Suppressor macrophage treated with lipopolysaccharide for 1 hour (primary cell): ENCODE data around the gene ZNF469.
"Not testable (repeated sequence)": the region's sequence is repeated elsewhere in the genome, so short reads cannot be mapped to it uniquely, and the experiment has no call there.

ENCODE experiments used
- DNase-seq, 3 donors: peaks; one replicate each; pipeline ENCODE4 v3.0.0-alpha.2; 2020 to 2022

The ZNF469 gene

DNA sequence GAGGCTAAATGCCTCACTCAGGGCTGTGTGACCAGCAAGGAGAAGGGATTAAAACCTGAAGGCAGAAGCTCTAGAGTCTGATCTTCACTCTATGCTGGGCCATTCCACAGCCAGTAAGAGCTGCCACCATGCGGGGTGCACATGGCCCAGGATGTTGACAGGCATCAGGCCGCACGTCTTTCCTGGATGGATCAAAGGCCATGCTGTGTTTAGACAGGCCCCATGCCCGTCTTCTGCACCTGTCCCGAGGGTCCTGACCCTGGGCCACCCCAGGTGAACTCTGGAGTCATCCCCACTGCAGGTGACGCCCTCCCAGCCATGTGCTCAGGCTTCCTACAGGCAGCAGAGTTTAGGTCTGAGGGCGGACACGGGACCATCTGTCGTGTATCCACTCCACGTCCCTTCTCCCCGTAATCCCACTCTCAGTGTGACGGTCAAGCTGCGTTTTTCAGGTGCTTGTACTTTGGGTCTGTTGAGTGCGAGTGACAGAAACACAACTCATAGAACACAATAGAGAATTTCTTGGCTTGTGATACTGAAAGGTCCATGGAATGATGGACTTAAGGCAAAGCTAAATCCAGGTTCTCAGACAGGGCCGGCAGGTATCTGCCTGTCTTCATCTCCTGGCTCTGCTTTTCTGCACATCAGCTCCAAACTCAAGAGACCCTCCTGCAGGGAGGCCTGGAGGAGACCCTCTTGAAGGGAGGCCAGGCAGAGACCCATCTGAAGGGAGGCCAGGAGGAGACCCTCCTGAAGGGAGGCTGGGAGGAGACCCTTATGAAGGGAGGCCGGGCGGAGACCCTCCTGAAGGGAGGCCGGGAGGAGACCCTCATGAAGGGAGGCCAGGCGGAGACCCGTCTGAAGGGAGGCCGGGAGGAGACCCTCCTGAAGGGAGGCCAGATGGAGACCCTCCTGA, 13.2 kb downstream of the ZNF469 start:
- no peak for DNase-seq

DNA sequence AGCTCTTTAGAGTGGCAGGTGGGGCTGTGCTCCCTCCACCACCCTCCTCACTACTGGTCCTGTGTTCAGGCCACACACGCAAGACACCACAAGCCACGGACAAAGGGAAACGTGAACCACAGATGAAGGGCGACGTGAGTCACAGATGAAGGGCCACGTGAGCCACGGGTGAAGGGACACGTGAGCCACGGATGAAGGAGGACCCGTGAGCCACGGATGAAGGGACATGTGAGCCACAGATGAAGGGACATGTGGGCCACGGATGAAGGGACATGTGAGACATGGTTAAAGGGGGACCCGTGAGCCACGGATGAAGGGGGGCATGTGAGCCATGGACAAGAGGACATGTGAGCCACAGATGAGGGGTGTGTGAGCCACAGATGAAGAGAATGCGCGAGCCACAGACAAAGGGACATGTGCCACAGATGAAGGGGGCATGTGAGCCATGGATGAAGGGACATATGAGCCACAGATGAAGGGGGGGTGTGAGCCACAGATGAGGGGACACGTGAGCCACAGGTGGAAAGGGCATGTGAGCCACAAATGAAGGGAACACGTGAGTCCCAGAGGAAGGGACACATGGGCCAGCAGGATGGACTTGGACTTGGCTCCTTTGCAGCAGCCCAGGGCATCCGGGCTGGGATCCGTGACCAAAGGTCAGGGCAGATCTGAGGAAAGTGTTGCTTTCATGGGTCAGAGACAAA, 15.6 kb downstream of the ZNF469 start:
- DNase-seq, result no peak

DNA sequence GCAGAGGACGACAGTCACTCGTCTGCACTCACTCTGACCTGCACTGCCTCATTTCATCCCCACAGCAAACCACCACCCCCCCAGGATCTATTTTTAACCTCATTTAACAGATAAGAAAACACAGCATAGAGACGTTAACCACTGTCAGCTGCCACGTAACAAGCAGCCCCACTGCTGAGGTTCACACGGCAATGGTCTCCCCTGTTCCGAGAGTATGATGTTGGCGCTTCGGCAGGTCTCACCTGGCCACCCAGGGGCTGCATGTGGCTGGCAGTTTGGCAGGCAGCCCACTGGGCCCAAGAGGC, 16.1 kb downstream of the ZNF469 start:
- DNase-seq, result no peak

DNA sequence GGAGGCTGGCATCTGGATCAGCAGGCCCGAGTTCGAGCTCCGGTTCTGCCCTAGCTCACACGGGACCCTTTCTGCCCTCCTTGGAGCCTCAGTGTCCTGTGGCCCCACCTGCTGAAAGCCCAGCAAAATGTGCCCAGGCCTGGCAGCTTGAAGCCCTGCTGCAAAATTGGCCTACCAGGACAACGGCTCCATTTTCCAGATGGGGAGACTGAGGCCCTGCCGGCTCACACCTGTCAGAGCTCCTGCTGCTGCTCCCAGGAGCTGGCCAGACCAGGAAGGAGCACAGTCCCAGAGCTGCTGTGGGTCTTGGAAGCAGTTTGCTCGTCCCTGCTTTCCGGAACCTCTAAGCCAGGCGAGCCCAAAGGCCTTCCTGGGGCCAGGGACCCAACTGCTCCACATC, 17.4 kb downstream of the ZNF469 start:
- no peak for DNase-seq

DNA sequence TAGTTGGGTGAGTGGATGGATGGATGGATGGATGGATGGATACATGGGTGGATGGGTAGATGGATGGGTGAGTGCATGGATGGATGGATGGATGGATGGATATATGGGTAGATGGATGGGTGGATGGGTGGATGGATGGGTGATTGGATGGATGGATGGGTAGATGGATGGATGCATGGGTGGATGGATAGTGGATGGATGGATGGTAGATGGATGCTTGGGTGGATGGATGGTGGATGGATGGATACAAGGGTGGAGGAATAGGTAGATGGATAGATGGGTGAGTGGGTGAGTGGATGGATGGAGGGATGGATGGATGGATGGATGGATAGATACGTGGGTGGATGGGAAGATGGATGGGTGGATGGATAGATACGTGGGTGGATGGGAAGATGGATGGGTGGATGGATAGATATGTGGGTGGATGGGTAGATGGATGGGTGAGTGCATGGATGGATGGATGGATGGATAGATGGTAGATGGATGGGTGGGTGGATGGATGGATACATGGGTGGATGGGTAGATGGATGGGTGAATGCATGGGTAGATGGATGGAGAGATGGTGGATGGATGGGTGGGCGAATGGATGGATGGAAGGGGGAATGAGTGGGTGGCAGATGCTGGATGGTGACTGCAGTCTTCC, 19.0 kb downstream of the ZNF469 start:
- no peak for DNase-seq

DNA sequence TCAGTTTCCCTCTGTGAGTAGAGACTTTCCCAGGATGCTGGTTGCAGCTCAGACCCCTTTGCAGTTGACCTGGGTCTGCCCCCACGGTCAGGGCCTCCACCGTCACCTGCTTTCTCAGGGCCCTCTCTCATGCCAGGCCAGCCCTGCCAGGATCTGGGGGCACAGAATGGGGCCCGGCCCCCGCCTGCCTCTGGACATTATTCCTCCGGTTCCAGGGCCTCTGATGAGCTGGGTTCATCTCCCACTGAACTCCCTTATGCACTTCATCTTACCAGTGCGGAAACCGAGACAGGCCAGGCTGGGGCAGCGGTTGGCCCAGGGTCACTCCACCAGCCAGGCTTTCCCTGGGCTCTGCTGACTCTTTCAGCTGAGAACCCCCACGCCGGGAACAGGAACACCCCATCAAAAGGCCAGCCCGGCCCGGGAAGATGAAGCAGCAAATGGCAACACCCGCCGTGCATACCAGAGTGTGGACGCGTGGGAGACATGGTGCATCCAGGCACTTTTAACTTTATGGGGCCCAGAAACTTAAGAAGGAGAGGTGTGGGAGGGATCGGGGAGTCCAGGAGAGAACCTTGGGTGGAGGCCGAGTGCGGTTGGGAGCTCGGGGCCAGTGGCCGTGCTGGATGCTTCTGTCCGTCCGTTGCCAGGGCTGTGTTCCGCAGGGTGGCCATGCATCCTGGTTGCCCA, 19.9 kb downstream of the ZNF469 start:
- DNase-seq, result no peak

DNA sequence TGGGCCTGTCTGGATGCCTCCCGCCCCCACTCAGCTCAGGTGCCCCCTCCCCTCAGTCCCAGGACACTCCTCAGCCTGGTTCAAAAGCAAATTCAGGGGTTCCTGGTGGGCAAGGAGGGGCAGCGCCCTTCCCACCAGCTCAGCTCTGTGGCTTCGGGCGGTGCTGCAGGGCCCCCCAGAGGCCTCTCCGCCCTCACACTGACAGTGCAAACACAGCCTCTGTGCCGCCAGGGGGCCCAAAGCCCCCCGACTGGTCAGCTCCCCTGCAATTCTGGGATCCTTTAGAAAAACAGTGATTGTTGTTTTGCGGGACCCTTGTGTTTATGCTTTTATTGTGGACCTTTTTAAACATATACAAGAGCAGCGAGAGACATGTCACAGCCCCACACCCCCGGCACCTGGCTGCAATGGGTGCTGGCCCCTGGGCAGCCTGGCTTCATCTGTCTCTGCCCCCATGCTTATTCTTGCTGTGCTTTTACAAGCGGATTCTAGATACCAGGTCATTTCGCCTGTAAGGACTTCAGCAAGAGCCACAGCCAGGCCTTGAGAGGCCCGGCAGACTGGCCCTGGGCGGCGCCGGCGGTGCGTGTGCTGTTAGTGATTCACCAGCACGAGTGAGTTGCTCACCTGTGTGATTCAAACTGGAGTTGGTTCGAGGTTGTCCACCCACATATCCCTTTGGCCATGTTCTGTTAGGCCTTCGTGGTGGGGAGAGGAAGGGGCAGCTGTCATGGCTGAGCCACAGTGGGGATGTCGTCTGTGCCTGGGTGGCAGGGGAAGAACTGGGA, 21.2 kb downstream of the ZNF469 start:
- no peak for DNase-seq

DNA sequence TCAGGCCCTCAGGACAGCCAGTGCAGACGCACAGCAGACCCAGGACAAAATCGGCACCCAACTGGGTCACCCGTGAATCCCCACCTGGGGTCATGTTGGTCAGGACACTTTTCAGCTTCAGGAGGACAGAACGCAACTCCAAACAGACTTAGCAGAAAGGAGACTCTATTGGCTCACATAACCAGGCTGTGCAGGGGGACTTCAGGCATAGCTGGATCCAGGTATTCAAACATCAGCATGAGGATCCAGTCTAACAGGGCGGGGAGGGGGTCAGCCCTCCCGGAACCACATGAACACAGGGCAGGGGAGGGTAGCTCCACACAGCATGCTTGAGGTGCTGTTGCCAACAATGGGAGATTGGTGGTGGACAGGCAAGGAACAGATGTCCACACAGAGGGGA, 22.0 kb downstream of the ZNF469 start:
- DNase-seq, result no peak

DNA sequence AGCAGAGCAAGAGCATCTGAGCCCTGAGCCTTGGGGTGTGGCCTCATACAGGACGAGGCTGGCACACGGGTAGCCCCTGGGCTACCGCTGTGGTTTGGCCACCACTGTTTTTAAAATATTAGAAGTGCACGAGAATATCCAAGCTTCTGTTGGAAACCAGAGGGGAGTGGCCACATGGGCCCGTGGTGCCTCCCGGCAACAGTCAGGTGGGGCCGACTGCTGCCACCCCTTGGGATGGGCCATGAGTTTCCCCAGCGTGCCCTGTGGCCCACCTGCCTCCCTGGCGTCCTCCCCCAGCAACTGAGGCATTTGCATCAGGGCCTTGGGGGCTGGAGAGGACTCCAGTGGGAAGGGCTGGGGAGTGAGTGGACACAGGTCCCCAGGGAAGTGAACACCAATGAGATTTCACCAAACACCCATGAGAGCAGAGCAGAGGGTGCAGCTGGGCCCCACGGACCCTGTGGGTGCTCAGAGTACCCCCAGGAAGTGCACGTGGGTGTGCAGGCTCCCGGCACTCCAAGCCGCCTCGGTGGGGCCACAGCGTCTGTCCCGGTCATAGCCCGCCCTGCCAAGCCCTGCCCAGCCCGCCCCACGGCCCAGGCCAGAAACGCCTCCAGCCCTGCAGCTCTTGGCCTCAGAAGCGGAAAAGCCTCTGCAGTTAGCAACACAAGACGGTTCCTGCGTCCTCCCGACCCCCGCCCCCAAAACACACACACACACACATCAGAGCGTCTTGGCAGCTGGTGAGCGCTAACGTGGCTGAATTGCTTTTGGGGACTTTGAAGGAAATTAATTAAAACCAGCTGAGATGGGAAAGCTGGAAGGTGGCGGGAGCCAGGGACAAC, 22.7 kb downstream of the ZNF469 start:
- DNase-seq, result no peak

DNA sequence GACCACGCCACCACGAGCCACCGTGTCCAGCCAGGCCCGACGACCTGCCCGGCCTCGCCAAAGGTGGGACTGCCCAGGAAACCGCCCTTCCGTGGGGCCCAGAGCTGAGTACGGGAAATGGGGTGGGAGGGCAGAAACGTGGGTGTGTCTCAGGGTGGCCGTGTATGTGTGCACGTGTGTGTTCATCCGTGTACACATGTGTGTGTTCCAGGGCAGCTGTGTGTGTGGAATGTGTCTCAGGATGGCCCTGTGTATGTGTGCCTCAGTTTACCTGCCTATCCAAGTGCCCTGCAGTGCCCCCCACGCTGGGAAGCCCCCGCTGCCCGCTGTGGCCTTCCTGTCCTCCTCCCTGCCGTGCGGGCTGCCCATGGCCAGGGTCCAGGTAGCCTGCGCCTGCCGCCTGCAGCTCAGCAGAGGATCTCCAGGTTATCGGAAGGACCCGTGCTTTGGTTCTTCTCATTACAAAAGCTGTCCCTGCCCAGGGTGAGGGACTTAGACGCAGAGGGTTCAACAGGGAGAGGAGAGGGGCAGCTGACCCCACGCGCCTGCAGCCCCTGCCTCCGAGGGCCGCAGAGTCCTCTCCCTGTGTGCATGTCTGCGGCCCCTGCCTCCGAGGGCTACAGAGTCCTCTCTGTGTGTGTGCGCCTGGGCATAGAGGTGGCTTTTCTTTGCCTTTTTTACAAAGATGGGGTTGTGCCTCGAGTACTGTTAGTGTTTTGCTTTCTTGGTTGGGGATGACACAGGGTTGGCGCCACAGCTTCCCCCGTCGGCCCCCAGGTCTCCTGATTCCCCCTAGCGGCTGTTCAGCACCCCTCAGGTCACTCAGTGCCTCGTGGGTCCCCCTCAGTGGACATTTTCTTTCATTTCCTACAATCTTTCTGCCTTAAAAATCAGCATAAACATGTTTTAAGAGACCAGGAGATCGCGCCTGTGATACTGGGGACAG, 23.6 kb downstream of the ZNF469 start:
- DNase-seq, result no peak

DNA sequence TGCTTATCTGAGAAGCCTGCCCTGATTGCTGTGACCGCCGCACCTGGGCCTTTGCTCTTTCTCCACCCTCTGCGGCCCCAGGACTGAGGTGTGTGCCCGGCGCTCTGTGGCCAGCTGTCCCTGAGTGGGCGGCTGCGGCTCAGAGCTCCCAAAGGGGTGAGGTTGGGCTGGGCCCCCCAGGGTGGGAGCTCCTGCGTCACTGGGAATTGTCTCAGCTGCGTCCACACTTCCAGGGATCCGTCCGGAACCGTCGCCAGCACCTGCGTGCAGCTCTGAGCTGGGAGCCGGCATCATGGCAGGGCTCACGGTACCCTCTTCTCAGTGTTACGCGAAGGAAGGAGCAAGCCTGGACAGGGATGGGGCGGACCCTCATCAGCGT, 24.3 kb downstream of the ZNF469 start:
- no peak for DNase-seq

DNA sequence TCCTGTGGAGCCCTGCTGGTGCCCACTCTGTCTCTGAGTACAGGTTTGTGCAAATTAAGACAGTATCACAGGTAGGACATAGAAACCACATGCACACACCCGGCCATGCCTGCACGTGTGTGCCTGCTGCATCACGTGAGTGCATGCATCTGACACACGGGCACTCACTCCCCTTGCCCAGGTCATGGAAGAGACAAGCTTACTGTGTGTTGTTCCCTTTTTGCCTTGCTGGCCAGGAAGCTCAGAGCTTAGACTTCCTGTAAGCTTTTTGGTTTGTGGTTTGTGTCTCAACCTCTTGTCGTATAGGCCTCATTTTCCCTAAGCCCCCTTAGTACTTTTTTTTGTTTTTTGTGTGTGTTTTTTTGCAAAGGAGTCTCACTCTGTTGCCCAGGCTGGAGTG, 25.0 kb downstream of the ZNF469 start:
- DNase-seq, result peak; percentile 34 to 43 (median 35)

DNA sequence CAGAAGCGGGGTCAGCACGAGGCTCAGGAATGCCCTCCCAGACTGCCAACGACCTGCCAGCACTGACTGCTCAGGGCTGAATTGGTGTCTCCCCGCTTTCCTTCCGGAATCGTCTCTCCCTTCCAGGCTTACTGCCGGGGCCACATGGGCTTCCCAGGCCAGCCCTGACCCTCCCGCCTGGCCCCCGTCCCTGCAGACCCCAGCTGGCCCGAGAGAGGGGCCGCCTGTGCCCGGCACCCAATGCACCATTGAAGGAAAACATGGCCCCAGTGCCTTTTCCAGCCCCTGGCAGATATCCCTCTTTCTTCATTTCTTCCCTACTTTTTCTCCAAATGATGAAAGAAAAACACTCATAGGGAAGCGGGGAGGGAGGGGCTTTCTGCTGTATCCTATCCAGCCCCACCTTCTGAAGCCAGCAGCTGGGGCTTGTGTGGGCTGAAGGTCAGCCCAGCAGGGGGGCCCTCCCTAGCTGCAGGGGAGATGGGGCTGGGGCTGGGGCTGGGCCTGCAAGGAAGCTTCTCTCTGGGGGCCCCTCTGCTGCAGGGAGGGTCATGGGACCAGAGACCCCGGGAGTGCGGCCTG, 25.9 kb downstream of the ZNF469 start:
- DNase-seq, result no peak

DNA sequence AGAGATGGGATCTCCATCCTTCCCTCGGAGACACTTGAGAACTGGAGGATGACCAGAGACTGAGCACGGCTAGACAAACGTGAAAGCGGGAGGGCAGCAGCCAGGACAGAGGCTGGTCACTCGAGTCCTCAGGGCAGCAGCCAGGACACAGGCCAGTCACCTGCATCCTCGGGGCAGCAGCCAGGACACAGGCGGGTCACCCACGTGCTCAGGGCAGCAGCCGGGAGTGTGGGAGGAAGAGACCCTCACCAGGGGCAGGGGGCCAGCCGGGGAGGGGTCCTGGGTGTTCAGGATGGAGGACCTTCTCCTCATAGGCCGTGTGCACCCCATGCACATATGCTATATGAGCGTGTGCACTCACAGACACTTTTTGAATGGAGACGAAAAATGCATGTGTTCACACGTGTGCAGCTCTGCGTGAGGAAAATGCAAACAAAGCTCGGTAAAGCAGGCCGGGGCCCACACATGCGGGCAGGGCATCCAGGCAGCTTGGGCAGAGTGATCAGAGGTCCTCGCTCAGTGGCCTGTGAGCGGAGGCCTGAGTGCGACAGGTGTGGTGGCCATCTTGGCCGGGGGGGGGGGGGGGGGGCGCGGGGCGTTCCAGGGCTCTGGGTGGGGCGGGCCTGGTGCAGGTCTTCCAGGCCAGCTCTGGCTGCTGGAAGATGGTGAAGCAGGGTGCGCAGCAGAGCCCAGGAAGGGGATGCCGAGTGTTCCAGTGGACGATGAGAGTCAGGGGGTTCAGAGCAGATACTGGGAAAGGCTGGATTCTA, 26.7 kb downstream of the ZNF469 start:
- no peak for DNase-seq

DNA sequence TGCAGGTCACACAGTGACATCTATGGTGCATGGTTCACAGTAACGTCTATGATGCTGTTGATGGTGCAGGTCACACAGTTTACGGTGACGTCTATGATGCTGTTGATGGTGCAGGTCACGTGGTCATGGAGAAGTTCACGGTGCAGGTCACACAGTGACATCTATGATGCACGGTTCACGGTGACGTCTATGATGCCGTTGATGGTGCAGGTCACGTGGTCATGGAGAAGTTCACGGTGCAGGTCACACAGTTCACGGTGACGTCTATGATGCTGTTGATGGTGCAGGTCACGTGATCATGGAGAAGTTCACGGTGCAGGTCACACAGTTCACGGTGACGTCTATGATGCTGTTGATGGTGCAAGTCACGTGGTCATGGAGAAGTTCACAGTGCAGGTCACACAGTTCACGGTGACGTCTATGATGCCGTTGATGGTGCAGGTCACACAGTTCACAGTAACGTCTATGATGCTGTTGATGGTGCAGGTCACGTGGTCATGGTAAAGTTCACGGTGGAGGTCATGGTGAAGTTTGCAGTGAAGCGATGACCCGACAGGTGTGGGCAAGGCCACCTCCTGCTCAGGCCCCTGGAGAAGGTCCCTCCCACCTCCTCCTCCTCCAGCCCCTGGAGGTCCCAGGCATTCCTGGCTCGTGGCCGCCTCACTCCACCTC, 27.7 kb downstream of the ZNF469 start:
- not testable (repeated sequence) for DNase-seq

DNA sequence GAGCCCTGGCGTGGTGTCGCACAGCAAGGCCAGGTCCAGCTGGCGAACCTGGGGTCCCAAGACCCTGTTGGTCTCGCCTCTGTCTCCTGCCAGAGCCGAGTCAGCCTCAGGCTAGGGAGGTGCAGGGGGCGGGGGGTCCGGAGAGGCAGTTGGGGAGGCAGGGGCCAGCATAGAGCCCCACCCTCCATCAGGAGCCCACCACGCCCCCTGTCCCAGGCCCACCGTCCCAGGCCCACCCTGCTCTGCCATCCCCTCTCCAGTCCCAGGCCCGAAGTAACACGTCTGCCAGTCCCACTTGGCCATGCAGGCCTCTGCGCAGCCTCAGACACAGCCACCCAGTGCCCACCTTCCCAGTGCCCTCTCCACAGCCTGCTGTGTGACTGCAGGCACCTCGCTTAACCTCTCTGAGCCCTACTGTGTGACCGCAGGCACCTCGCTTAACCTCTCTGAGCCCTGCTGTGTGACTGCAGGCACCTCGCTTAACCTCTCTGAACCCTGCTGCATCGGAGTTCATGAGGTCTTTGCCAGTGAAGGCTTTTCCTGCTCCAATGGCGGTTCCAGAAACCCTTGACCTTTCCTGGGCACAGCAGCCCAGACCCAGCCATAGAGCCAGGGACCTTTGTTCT, 29.3 kb downstream of the ZNF469 start:
- no peak for DNase-seq

DNA sequence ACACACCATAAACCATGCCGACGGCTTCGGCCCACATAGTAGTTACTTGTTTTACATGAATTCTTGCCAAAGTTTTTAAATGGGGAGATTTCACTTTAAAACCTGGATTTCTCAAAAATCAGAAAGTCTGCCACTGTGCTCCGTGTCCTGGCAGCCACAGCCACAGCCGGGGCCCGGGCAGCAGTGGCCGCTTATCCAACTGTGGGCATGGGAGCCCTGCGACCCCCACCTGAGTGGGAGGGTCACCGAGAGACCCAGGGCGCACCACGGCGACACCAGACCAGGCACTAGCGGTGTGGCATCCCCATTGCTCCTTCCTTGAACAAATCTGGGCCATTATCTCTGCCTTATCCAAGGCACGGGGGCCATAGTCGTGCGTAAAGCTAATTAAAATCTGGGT, 30.0 kb downstream of the ZNF469 start:
- DNase-seq, result no peak

DNA sequence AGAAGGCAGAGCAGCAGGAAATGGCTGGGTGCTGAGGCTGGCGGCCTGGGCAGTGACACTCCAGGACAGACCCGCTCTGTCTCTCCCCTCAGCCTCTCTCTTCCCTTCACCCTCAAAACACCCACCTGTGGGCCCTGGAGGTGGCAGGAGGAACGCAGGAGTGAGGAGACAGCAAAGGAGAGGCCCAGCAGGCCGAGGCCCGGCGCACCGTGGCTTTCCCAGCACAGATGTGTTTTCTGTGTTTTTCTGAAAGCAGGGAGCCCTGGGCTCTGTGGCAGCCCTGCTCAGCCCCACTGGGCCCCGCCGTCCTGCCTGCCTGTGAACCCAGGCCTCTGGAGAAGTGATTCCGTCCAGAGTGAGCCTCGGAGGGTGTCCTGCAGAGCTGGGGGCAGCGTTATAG, 30.5 kb downstream of the ZNF469 start:
- no peak for DNase-seq
